GM18499 (cell line): Measurements from ENCODE around the gene CRTC1.

Experiments
- ATAC-seq: cut with Tn5 transposase; IDR thresholded peaks from one replicate; pipeline ENCODE4 v1.9.1; 2021; ENCODE audit warnings: moderate number of reproducible peaks; ENCODE audit not compliant: insufficient read depth, unreplicated experiment

Gene CRTC1

GRCh38 chr19:18683109-18683957 lies at the start of gene CRTC1:
Gene CRTC1 (plus strand): TSS chr19:18683680. CDS start chr19:18683703, 23 bp downstream.
- ATAC-seq = no peak

GRCh38 chr19:18634612-18635297 lies 48.7 kb upstream of the CRTC1 start:
- no peak for ATAC-seq

GRCh38 chr19:18635831-18636182 lies 47.7 kb upstream of the CRTC1 start:
- no peak for ATAC-seq

GRCh38 chr19:18636183-18636968 lies 47.1 kb upstream of the CRTC1 start:
- peak; percentile 51 for ATAC-seq

- ATAC-seq = no peak
These were observed 46.4 kb upstream of the CRTC1 start, which contains the start of gene KLHL26 for GRCh38 chr19:18636969-18637629. Gene KLHL26 (plus strand): TSS chr19:18637028. CDS start chr19:18637055, 27 bp downstream.

- no peak for ATAC-seq
These were observed 45.5 kb upstream of the CRTC1 start for GRCh38 chr19:18637673-18638630.

GRCh38 chr19:18639706-18640243 lies 43.7 kb upstream of the CRTC1 start:
- ATAC-seq = no peak

GRCh38 chr19:18644196-18645034 lies 39.1 kb upstream of the CRTC1 start:
- no peak for ATAC-seq

GRCh38 chr19:18645035-18645511 lies 38.4 kb upstream of the CRTC1 start:
- no peak for ATAC-seq

GRCh38 chr19:18646535-18647370 lies 36.7 kb upstream of the CRTC1 start:
- no peak for ATAC-seq

GRCh38 chr19:18647371-18647767 lies 36.1 kb upstream of the CRTC1 start:
- no peak for ATAC-seq

- ATAC-seq = no peak
These were observed 35.7 kb upstream of the CRTC1 start for GRCh38 chr19:18647807-18648206.

GRCh38 chr19:18648973-18649315 lies 34.5 kb upstream of the CRTC1 start:
- no peak for ATAC-seq

GRCh38 chr19:18649371-18650020 lies 34.0 kb upstream of the CRTC1 start:
- ATAC-seq = no peak

GRCh38 chr19:18650021-18650390 lies 33.5 kb upstream of the CRTC1 start:
- ATAC-seq = no peak

GRCh38 chr19:18650468-18651041 lies 32.9 kb upstream of the CRTC1 start:
- no peak for ATAC-seq
